Activated CD4-positive, alpha-beta T cell treated with anti-CD3 and anti-CD28 coated beads, Interleukin-2, amount 50 U/mL, for 24 hours (primary cell): ENCODE measurements around the gene ISYNA1.

Experiments used
- DNase-seq, 2 donors: peaks; one replicate each; pipeline ENCODE4 v3.0.0-alpha.2; 2020; ENCODE audit warnings: low read depth in 1 of 2, low spot score in 1 of 2

ISYNA1 gene

DNA sequence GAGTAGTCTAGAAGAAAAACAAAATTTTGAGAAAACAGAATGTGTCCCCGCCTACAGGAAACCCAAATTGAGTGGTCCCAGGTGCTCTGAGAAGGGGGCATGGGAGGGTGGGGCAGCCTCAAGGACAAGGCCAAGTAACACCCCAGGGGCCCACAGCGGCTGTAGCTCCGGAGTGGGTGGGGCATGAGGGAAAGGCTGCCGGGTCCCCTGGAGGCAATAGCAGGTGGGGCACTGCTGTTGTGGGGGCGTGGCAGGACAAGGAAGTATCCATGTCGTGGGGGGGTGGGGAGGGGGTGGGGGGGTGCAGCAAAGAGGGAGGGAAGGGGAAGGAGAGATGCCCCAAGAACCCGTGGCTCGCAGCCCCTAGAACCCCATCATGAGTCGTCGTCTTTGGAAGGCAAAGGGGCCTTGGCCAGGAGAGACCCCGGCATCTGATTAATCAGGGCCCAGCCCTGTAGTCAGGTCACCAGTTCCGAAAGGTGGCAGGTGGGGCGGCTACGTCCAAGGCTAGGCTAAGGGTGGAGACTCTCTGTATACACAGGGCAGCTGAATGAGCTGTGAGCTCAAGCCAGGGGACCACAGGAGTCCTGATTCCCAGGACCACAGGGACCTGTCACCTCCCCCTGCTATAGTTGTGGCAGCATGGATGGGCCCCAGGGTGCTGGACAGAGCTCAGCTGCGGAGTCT lies 7.5 kb upstream of the ISYNA1 start:
- DNase-seq, result no peak

DNA sequence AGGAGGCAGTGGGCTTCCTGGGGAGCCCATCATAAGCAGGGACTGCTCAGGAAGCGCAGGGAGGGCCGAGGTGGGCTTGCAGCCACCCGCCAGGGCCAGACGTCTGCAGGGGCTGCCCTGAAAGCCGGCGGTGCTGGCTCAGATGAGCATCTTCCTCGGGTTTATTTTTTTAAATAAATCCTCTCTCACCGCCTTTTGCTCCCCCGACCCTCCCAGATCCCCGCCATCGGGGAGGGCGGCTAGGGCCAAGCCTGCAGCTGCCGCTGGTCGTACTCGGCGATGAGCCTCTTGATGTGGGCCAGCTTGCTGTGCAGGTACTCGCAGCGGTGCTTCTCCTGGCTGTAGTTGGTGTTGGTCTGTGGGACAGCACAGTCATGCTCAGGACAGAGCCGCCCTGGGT lies 6.6 kb upstream of the ISYNA1 start:
- DNase-seq, result no peak

DNA sequence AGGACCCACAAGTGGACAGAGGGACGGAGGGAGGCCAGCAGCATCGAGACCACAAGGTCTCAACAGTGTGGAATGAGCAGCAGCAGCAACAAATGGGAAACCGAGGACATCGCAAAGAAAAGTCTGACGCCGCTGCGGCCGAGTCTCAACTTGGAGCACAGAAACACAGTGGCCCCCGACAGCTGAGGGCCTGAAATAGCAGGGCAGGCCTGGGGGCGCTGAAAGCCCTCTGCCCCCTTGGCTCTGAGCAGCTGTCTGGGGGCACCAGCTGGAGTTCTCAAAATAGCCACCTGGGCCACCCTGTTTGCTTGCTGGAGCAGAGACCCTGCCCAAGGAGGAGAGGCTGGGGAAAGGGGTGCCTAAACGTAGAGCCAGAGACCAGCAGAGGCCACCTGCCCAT lies 5.9 kb upstream of the ISYNA1 start:
- no peak for DNase-seq

DNA sequence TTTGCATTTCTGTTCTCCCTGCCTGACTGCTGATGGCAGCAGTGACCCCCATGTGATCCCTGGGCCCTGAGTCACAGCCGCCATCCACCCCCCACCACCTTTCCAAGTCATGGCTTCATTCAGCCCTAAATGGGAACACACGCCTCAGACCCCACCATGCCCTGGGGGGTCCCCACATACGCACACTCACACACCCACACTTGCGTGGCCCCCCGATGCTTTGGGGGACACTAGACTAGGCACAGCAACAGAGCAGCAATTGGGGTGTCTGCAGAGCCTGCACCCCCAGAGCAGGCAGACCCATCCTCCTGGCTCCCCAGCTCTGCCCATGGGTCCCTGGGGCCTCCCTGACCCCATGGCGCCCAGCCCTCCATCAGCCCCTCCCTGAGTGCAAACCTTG lies 5.5 kb upstream of the ISYNA1 start:
- DNase-seq, result no peak

DNA sequence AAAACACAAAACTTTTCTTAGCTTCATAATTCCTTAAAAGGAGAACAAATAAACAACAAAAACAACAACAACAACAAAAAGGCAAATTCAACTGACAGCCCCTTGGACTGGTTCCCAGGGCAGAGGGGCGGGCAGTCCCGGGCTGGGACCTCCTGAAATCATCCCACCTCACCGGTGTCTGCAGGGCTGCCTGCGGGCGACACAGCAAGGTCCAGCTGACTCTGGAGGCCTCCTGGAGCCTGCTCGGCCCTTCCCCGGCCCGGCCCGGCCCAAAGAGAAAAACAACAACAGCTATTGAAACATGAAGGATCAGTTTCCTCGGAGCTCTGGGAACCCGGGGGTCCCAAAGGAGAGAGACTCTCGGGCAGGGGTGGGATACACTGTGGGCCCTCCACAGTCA lies 5.0 kb upstream of the ISYNA1 start:
- no peak for DNase-seq

DNA sequence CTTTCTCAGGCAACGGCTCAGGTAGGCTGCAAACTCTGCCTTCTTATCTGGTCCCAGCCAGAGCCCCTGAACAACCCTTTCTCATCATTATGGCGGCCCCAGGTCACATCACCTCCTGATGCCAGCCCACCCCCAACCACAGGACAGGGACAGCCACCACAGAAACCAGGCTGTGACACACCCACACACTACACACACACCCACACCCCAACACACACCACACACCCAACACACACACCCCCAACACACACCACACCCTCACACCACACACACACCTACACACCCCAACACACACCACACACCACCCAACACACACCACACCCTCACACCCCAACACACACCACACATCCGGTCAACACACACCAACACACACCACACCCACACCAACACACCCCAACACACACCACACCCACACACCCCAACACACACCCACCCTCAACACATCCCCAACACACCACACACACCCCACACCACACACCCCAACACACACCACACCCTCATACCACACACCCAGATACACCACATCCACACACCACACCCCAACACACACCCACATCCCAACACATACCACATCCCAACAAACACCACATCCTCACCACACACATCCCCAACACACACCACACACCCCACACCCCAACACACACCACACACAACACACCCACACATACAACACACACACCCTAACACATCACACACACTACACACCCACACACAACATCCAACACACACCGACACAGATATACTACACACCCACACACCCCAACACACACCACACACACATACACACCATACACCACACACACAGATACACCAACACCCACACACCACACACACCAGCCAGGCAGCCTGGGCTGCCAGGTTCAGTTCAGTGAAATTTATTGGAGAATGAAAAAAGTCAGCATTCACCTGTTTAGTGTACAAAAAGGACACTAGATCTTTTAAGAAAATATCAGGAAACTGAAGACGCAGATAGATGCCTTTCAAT lies 4.2 kb upstream of the ISYNA1 start:
- no peak for DNase-seq

DNA sequence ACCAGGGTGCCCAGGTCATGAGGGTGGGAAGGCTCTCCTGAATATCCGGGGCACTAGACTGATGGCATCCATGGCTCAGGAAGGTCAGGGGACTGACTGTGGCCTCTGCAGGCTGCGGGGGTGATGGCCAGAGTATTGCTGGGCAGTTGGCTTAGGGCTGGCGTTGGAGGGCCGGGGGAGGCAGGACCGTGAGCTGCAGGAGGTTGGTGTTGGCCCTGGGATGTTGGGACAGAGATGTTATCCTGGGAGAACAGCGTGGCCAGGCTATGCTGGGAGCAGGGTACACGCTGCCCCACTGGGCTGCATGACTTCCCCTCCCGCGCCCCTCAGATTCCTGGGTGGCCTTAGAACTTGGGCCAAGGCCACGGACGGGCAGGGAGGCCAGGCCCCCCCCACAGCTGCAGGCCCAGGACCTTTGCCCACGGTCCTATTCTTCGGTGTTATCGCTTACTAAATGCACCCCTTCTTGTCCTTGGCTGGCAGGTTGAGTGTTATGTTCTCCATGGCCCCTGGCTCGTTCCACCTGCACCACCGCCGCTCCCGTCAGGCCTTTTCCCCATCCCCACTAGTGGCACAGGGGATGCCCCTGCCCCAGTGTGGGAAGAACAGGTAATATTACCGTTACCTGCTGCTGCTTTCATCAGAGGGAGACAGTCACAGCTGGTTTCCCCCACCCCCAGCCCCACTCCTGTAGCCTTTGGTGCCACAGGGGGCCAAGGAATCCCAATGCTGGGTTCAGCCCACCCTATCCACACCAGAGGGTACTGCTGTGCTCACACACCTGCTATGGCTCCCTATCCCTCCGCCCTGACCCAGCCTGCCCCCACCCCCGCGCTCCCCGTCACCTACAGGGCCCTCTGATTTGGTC lies 3.2 kb upstream of the ISYNA1 start:
- no peak for DNase-seq

DNA sequence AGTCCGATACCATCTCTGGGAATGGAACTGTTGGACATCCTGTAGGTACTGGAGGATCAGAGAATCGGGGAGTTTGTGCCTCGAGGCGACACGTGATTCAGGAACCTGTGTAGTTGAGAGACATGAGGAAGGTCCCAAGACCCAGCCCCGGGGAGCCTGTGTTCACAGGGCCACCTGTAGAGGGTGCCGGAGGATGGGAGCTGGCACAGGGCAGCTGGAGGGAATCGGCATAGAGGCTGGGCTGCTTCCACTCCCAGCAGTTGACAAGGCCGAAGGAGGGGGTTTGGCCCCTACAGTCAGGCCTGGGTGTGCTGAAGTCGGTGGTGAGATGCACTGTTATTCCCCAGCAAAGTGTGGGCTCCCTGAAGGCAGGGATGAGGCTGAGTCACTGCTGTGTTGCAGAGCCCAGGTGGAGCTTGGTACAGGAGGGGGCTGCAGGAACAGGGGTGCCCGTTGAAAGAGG lies 2.5 kb upstream of the ISYNA1 start:
- DNase-seq, result no peak

DNA sequence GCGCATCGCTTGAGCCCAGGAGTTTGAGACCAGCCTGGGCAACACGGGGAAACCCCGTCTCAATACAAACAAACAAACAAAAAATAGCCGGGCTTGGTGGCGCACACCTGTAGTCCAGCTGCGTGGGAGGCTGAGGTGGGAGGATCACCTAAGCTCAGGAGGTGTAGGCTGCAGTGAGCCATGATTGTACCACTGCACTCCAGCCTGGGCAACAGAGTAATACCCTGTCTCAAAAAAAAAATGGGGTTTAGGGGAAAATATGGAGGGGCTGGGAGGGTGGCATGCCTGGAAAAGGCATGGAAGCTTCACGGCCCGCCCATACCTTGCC lies 1.9 kb upstream of the ISYNA1 start:
- DNase-seq, result no peak

DNA sequence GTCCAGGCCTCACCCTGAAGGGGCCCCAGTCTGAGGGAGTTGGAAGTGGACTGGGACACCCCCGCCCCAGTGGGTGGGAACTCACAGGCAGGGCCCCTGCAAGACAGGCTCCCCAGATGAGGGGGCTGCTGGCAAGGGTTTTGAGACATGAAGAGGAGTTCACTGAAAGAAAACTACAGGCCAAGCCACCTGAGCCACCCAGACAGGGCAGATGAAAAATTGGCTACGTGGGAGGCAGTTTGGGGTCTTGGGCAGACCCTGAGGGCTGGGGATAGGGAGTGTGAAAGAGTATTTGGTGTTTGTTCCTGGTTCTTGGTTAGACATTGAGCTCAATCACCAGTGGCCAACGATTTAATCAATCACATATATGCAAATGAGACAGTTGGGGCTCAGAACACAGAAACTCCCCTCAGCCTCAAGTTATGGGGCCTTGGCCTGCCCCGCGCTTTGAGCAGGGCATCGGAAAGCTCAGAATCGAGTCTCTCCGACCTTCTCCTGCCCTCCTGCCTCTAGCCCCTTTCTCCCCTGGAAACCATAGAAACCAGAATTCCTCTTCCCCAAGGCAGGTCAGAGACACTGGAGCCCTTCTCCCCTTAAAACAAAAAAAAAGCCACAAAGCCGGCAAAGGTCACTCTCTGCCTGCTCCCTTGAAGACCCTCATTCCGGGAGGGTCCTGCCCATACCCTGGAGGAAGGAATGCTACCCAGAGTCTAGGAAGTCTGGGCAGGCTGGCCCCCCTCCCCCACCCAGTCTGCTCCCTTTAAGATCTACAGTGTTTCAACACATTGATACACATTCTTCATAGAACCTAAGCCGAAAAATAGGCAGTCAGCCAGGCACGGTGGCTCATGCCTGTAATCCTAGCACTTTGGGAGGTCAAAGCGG lies 1.3 kb upstream of the ISYNA1 start:
- DNase-seq, result no peak

DNA sequence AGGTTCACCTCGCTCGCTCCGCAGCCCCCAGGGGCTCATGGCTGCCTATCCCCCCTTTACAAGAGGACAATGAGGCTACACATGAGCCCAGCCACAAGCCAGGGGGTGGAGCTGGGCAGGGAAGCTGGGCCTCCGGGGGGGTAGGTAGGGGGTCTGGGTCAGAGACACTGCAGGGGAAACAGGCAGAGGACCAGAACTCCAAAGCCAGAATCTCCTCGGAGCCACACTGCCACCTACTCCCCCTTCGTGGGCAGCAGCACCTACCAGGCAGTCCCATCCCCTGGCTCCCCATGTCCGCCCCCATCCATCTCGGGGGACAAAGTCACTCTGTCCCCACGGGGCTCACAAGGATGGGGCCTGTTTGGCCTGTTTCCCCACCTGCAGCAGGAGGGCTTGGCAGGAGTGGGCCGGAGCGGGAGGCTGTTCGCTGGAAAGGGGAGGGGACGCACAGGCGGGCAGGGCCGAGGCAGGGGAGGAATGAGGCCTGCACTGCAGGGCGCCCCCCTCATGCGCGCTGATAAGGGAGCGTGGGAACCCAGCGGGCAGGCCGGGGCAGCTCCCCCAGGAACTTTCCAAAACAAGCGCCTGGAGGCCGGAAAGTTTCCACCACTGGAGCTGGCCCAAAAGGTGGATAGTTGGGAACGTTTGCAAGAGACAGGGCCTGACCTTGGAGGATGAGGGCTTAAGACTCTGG lies 545 bp upstream of the ISYNA1 start:
- DNase-seq, result no peak

DNA sequence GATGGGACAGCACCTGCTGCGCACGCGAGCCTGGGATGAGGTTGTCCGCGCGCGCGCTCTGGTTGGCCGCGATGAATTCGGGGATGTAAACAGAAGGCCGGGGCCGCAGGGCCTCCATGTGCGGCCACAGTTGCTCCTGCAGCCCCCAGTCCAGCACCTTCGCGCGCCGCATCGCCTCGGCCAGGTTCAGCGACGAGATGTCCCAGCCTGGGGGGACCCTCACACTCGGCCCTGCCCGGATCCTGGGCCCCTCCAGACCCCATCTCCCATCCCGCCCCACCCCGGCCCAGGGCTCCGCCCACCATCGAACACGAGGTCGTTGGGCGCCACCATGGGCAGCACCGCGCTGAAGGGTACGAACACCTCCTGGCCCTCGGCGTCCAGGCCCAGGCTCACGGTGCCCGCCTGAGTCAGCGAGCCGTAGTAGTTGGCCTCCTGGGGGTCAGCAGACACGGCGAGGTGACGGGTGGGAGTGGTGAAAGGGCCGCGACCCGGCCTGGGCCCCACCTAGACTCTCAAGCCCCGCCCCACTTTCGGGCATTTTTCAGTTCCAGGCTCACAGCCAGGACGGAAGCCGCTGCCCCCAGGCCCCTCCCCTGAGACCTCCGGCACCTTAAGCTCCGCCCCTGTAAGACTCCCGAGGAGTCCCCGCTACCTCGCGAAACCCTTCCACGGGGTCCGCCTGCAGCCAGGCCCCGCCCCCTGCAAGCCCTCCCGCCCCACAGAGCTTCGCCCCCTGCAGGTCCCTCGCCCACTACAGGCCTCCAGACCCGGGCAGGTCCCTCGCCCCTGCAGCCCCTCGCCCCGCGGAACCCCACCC lies 1.1 kb downstream of the ISYNA1 start:
- DNase-seq, result peak in 1 of 2 donors; percentile 46

DNA sequence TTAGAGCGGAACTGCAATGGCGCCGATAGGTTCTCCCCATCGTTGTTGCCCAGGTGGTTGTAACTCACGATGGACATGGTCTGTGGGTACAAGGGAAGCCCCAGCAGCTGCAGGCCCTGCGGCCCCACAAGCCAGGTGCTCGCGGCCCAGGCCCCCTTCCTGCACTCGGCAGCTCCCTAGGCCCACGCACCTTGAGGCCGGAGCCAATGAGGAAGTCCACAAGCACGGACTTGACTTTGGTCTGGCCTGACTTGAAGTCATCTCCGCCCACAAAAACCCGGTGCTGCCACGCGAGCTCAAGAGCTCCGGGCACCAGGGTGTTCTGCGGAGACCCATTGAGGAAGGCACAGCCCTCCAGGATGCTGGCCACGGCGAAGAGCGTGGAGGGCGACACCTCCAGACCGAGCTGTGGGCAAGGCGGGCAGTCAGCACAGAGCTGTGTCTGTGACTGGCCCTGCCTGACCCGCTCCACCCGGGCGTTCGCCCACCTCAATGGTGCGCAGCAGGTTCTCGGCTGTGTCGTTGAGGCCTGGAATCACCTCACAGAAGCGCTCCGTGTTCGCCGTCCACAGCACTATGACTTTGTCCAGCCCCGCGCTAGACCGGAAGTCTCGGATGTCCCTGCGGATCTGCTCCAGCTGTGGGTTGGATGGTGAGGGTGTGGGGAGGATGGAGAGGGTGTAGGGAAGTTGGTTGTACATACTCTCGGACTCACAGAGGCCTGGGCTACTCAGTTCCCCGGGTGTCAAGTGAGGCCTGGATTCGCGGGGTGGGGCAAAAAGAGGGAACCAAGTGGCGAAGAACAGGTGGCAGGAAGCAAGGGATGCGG lies 1.9 kb downstream of the ISYNA1 start:
- DNase-seq, result no peak

DNA sequence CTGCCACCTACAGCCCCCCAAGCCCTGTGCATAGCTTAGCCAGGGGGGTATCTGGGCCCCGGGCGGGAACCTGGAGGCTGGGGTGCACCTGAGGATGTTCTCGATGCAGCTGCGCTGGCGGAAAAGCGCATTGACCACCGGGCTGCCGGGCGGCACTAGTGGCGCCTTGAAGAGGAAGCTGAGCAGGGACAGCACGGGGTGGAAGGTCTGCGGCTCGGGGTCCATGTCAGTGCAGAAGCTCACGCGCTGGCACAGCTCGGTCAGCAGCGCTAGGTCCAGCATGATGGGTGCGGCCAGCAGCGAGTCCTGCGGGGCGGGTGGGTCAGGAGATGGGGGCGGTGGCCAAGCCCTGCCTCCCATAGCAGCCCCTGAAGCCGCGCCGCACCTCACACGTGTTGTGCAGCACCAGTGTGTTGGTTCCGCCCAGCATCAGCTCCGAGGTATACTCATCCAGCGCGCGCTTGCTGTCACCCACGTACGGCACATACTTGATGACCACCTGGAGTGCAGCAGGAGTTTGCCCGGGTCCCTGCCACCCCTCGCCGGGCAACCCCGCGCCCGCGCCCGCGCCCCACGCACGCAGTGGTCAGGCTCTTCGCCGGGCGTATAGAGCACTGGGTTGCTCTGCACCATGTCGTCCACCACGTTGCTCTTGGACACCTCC lies 2.6 kb downstream of the ISYNA1 start:
- DNase-seq, result no peak

DNA sequence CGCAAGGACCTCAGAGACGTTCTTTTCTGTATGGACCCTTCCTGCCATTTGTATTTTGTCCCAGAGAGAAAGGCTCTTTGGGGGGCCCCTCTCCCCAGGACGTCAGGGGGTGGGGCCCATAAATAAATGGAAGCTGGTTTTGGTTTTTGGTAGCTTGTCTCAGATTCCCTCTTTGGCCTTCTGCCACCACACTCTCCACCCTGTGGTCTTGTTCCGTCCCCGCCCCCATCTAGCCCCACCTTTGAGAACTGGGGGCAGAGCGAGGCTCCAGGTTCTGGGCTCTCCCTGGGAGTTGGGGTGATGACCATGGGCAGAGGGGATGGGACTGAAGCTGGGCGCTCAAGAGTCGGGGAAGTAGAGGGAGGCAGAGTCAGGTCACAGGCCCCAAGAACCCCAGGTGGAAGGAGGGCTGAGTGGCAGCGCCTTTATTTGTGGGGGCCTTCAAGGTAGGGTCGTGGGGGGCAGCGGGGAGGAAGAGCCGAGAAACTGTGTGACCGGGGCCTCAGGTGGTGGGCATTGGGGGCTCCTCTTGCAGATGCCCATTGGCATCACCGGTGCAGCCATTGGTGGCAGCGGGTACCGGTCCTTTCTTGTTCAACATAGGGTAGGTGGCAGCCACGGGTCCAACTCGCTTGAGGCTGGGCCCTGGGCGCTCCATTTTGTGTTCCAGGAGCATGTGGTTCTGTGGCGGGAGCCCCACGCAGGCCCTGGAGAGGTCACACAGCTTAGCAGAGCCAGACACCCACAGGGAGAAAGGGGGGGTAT lies 3.3 kb downstream of the ISYNA1 start:
- no peak for DNase-seq

DNA sequence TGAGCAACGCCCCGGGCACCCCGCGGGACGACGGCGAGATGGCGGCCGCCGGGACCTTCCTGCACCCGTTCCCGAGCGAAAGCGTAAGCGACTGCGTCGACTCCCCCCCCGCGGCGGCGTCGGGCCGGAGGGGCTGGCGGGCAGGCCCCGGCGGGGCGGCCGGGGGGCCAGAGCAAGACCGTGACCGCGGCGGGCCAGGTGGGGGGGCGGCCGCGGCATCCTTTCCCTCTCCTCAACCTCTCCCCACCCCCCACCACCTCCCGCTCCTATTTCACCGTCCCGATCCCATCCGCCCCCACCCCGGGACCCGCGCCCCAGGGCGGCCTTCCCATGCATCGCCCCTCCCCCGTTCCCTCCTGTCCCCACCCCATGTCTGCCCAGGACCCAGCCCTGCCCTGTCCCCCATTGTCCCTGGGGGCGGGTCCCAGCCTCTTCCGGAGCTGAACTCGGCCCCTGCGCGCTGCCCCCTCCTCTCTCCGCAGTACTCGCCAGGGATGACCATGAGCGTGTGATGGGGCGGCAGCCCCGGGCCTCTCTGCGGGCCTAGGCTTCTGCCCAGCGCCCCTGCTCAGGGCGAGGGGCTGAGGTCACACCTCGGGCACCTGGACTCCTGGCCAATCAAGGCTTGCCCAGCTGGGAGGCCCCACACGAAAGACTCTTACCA lies 4.1 kb downstream of the ISYNA1 start:
- DNase-seq, result no peak
